HT-29 (cell line): ENCODE measurements around the gene CMTM1. TPM values are rescaled to one million over a fixed set of nuclear protein-coding genes. Genes with fewer than 3 reads are reported as not detected.
"Not testable (repeated sequence)": the region's sequence is repeated elsewhere in the genome, so short reads cannot be mapped to it uniquely, and the experiment has no call there.

Experiments
- DNase-seq: peaks from one replicate; pipeline ENCODE4 v3.0.0-alpha.2; 2015; ENCODE audit warnings: low spot score
- small RNA-seq: library from RNA; depleted of rRNA; stranded (forward); fragments of <200 nt; gene quantifications from one replicate; pipeline ENCODE3, GENCODE V24; 2014
- total RNA-seq: library from RNA; depleted of rRNA; stranded (reverse); fragments of >200 nt; shearing (Covaris generic); gene quantifications from 2 replicates; pipeline ENCODE4 v1.2.3, GENCODE V29; 2014; rRNA removed

Gene CMTM1
- total RNA-seq, 1 experiment from 2014 or later: 13.9 TPM

DNA sequence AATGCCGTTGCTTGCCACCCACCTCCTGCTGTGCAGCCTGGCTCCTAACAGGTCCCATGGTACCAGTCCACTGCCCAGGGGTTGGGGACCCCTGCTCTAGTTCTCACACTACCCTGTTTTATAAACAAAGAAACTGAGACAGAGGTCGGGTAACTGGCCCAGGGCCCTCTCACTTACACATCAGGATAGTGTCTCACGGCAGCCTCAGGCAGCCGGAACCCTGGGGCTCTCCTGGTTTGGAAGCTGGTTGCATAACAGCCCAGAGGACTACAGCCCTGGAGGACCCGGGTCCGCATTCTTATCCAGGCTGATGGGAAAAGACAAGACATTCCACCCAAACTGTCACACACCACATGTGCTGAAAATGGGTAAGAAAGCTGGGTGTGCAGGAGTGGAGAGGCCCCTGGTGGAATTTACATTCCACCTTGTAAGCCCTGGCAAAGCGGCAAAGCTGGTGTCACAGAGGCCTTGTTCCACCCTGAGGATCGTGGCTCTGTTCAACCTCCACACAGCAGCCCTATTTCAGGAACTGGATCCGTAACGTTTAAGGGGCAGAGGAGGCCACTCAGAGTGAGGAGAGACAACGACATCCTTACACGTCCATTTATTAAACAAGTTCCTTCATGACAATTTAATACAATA is 48.0 kb downstream of the CMTM1 start:
- DNase-seq: no peak

DNA sequence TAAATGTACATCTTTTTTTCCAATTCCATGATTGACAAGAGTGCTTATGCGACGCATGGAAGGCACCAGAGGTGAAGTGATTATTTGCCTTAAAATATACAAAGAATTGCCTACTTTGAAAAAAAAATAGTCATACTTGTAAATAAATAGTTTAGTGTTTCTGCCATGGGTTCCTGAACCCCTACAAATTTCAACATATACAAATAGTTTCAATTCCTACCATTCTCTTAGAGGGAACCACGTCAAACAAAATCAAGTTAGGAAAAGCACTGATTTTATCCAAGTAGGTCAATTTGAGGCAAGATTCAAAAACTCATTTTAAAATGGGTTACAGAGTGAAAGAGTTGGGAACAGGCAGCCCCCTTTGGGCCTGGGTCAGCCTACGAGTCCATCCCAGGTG is 49.9 kb downstream of the CMTM1 start:
- DNase-seq: no peak

- DNase-seq: no peak
These were observed 50.4 kb downstream of the CMTM1 start for GRCh38 chr16:66616592-66616991.

- DNase-seq: no peak
These were observed 50.8 kb downstream of the CMTM1 start for GRCh38 chr16:66617010-66617434.

GRCh38 chr16:66617728-66618127 is 51.5 kb downstream of the CMTM1 start:
- DNase-seq: no peak

- no peak for DNase-seq
These were observed 52.5 kb downstream of the CMTM1 start for GRCh38 chr16:66618588-66619375.

- DNase-seq: no peak
These were observed 53.5 kb downstream of the CMTM1 start for GRCh38 chr16:66619534-66620428.

DNA sequence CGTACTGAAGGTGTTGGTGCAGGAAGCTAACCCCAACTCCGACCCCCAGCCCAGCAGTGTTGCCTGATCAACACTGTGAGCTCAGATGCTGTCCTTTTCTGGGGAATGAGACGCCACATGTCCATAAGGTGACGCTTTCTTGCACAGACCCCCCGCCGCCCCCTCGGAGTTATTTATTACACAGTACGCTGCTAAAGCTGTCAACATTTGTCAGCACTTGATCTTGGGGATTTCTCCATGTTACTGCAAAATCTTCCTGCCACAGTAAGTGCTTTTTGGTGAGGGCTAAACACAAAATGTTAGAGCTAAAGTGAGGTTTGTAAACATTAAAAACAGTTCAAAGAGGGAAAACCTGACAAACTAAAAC is 54.2 kb downstream of the CMTM1 start:
- DNase-seq: no peak

DNA sequence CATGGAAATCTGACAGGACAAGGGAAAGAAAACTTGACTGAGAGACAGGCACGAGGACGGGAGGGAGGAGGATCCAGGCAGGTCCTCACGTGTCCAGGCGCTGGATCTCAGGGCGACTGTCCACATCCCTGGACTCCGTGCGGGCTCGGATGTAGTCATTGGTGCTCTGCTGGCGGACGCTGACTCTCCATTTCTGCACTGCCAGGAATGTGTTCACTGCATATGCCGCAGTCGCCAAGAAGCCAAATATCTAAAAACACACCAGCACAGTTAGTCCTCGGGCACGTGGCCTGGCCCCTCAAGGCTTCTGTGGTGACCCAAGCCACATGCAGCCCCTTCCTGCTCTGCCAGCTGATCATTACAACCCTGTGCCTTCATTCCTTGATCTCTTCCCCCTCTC is 55.7 kb downstream of the CMTM1 start:
- DNase-seq: no peak

DNA sequence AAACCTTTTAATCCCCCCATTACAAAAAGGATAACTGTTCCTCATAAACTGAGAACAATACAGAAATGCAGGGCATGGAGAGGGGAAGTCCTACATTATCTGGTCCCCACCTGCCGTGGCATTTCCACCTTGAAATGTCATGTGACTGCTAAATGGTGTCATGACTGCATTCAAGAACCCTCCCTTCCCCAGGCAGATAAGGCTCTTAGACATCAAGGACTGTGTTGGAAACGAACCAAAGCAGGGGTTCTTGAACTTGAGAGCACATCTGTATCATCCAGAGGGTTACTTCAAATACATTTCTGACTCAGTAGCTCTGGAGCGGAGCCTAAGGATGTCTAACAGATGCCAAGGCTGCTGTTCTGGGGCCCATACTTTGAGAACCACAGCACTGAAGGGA is 56.6 kb downstream of the CMTM1 start:
- no peak for DNase-seq

- DNase-seq: no peak
These were observed 57.5 kb downstream of the CMTM1 start for GRCh38 chr16:66623755-66624154.

DNA sequence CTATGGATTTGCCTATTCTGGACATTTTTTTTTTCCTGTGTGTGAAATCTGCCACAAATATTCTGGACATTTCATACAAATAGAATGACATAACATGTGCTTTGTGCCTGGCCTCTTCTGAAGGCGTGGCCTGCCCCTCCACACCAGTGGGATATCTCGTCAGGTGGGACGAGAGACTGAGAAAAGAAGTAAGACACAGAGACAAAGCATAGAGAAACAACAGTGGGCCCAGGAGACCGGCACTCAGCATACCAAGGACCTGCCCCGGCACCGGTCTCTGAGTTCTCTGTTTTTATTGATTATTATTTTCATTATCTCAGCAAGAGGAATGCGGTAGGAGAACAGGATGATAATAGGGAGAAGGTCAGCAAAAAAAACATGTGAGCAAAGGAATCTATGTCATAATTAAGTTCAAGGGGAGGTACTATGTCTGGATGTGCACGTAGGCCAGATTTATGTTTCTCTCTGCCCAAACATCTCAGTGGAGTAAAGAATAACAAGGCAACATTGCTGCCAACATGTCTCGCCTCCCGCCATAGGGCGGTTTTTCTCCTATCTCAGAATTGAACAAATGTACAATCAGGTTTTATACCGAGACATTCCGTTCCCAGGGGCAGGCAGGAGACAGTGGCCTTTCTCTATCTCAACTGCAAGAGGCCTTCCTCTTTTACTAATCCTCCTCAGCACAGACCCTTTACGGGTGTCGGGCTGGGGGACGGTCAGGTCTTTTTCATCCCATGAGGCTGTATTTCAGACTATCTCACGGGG is 61.6 kb downstream of the CMTM1 start:
- not testable (repeated sequence) for DNase-seq

Small RNA genes within 50 kb of the gene (small RNA-seq; reads per million reads assigned to genes)
- gene CKLF-CMTM1: not detected

Other genes starting within 250 kb of the CMTM1 start
- 0.05 TPM in 1 of 2 replicates, not detected in the other for gene CDH5, start 199.7 kb upstream of the CMTM1 start, total RNA-seq
- gene BEAN1, start 139.1 kb upstream of the CMTM1 start, total RNA-seq: 0.26 TPM in 1 of 2 replicates, not detected in the other
- gene TK2, start 16.3 kb upstream of the CMTM1 start, total RNA-seq: 7.7 and 8.9 TPM in 2 replicates
- gene CKLF, start 13.9 kb upstream of the CMTM1 start, total RNA-seq: 97.0 and 120 TPM in 2 replicates
- not detected in 2 replicates for gene CMTM2, start 13.0 kb downstream of the CMTM1 start, total RNA-seq
- gene CMTM3, start 38.3 kb downstream of the CMTM1 start, total RNA-seq: 2.5 and 4.1 TPM in 2 replicates
- 65.1 and 70.2 TPM in 2 replicates for gene CMTM4, start 130.3 kb downstream of the CMTM1 start, total RNA-seq
- 67.3 and 69.2 TPM in 2 replicates for gene DYNC1LI2, start 185.2 kb downstream of the CMTM1 start, total RNA-seq
- gene TERB1, start 235.1 kb downstream of the CMTM1 start, total RNA-seq: not detected in 2 replicates